GM15510 (cell line): ENCODE results near the gene ZBTB42.

Experiments used
- POLR2A ChIP-seq: IDR thresholded peaks from 3 replicates; pipeline ENCODE4 v1.6.1; 2011; ENCODE audit warnings: borderline replicate concordance; ENCODE audit not compliant: insufficient read length; ENCODE audit errors: extremely low read depth

Gene ZBTB42

DNA sequence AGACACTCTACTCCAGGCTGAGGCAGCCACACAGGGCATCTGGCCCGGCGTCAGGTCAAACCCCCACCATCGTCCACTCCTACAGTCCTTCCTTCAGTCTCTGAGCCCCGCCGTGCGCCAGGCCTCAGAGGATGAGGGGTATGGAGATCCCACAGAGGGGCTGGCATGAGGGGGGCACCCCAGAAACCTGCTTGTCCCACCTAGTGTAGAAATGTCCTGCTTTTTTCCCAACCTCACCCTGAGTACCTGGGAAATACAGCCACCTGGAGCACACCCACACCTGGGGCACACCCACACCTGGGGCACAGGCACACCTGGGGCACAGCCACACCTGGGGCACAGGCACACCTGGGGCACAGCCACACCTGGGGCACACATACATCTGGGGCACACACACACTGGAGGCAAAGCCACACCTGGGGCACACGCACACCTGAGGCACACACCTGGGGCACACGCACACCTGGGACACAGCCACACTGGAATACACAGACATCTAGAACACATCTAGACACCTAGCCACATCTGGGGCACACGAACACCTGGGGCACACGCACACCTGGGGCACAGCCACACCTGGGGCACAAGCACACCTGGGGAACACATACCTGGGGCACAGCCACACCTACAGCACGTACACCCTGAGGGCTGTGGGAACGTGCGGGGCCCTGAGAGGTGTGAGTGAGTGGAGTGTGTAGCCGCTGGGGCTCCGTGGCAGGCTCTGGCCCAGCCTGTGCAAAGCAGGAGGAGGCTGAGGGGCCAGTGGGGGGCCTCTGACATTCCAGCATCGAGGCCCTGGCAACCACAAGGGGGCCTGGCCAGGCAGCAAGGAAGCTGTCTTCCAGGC lies 23.7 kb upstream of the ZBTB42 start:
- no peak for TF ChIP-seq POLR2A

DNA sequence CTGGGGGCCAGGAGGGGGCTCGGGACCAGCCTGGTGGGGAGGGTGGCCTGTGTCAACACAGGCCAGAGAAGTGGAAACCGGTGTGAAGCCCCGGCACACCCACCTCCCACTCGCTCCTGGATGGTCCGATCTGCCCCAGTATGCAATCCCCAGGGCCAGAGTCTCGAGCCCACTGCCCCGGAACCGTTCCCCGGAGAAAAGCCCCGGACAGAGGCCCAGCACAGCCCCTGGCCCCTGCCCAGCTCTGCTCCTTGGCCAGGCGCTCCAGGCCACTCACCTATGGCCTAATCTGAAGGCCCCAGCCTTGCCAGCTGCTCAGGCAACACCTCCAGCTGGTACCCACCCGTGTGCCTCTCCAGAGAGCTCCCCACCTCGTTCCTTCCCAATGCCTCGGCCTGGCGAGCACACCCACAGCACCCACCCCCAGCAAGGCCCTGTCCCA lies 23.1 kb upstream of the ZBTB42 start:
- no peak for TF ChIP-seq POLR2A

DNA sequence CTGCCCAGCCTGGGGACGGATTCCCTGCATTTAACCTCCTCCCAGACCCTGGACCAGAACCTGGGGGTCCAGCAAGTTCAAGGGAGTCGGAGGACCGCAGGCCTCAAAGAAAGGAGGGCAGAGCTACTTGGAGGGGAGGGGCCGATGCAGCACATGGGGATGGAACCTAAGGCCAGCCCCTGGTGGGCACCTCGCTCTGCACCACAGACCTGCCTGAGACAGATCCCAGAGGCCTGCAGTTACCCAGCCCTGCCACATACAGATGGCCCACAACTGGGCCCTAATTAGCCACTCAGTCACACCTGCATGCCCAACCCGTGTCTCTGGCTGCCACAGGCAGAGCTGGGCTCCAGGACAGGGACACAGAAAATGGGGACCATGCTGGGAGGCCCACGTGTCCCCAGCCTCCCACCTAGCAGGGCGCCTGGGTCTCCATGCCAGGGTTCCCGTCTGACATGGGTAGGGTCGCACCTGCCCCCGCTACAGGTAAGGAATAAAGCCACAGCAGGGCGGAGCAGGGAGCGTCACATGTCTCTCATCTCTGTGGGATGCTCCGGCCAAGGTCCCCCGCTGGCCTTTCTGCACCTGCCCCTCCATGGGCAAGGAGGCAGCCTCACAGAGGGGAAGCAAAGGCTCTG lies 22.1 kb upstream of the ZBTB42 start:
- TF ChIP-seq POLR2A = no peak

DNA sequence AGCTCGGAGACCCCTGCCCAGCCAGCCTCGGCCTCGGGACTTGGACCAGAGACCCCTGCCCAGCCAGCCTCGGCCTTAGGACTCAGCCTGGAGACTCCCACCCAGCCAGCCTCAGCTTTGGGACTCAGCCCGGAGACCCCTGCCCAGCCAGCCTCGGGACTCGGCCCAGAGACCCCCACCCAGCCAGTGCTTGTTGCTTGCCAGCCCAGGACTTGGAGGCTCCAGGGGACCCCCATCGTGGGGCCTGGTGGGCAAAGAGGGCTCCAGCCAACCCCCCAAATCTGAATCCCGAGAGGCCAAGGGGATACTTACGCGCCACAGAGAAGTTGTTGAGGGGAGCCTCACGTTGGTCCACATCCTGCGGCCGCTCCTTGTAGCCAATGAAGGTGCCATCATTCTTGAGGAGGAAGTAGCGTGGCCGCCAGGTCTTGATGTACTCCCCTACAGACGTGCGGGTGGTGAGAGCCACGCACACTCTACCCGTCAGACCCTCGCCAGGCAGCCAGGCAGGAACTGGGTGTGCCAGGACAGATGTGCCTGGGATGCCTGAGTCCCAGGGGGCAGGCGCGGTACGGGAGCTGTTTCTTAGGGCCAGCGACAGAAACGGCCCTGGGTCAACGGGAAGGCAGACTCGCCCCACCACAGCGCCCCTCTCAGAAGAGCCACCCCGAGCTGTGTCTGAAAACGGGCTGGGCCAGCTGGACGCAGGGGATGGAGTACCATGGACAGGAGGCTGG lies 21.0 kb upstream of the ZBTB42 start:
- TF ChIP-seq POLR2A = no peak

DNA sequence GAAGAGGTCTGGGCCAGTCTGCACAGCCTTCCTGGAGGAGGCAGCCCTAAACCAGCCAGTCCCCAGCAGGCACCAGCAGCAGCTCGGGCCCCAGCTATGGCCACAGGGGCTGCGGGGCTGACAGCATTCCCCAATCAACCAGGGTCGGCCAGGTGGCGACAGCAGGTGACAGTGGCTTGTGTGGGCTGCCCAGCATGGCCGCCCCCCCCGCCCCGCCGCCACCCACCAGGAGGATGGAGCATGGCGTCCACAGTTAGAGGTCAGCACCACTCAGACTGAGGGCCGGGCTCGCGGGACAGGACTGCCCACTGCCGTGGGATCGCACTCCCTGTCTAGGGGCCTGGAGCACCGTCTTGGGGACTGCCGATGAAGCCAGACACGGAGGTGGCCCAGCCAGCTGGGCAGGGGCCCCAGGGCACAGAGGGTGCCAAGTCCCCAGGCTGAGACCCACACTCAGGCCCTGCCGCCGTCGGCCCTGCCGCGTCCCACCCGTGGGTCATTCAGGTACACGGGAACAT lies 20.3 kb upstream of the ZBTB42 start:
- no peak for TF ChIP-seq POLR2A

DNA sequence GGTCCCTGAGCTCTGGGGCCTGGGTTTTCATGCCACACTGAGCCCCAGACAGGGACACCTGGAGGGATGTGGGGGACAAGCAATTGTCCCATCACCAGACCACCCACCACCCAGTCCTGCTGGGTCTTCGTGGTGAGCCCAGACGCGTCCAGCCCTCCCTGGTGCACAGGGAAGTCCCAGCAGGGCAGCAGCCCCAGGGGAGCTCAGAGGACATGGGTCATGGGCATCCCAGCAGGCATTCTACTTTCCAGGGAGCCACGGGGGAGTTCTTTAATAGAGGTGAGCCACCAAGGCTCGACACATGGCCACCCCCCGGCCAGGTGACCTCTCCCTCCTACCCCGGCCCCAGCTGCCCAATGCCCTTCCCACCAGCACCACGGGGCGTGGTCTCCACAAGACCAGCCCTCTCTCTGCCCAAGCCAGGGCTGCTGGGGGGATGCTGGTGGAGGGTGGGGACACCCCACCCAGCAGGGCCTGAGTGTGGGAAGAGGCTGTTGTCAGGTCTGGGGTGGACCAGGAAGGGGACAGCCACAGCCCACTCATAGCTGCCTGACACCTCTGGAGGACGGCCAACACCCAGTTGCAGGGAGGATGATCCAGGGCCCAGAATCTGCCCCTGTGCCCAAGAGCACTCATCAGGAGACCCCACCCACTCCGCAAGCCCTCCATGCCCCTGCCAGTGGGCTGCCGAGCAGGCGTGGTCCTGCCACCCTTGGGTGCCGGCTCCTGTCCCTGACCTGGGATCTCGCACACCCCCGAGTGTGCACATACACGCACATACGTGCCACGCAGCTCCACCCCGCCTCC lies 19.4 kb upstream of the ZBTB42 start:
- TF ChIP-seq POLR2A = no peak

DNA sequence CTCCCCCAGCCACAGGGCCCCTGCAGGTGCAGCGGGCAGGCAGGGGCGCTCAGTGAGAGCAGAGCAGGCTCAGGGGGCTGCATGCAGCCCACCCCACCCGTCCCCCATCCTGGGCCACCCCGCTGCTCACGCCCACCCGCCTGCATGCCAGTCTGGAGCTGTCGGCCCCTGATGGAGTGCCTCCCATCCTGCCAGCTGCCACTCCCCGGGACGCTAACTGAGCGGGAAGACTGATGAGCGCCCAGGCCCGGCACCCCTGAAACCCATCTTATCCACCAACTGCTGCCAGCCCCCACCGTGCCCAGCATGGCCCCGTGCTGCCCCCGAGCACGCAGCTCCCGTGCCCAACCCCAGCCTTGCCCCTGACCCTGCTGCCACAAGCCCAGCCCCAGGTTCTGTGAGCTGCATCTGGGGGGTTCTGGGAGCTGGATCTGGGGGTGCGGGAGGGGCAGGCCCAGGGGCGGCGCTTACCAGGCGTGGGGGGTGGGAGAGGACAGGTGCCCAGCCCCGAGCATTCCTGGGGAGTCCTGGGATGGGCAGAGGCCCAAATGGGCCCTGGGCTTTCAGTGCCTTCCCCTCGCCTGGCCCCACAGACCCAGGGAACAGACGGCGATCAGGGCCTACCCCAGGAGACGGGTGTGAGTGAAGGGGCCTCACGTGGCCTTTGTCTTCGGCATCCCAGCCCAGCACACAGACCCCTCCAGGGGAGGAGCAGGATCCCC lies 18.7 kb upstream of the ZBTB42 start:
- no peak for TF ChIP-seq POLR2A

DNA sequence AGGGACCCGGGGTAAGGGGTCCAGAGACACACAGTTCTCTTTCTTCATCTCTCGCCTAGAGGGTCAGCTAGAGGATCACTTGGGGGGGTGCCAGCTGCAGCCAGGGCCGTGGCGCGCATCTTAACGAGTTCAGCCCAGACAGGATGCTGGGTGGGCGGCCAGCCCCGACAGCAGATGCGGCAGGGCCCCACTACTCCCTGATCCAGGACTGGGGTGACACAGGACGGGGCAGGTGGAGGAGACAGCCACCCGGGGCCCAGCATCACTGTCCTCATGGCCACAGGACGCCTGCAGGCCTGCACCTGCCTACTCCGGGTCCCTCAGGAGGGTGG lies 18.1 kb upstream of the ZBTB42 start:
- no peak for TF ChIP-seq POLR2A

DNA sequence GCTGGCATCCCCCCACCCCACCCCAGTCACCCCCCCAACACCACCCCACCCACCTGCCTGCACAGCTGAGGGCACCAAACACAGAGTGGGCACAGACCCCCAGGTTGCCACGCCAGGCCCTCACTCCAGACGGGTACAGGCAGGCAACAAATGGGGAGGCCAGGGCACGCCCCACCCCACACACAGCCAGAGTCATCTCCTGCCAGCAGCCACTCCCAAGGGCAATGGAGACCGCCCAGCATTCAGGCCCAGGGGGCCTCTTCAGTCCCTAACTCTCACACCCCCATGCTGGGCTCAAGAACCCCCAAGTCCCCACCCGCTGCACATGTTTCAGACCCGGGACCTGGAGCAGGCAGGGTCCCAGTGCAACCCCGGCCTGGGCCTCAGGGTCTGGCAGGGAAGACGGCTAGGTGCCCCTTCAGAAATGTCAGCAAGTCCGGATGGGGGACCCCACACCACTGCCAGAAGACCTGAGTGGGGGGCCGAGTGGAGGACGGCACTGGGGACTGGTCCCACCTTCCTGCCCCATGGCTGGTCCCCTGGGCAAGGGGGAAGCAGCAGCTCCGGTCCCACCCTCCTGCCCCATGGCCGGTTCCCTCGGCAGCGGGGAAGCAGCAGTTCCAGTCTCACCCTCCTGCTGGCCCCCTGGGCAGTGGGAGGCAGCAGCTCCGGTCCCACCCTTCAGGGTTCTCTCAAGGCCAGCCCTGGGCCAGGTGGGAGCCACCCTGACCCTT lies 17.2 kb upstream of the ZBTB42 start:
- TF ChIP-seq POLR2A = no peak

DNA sequence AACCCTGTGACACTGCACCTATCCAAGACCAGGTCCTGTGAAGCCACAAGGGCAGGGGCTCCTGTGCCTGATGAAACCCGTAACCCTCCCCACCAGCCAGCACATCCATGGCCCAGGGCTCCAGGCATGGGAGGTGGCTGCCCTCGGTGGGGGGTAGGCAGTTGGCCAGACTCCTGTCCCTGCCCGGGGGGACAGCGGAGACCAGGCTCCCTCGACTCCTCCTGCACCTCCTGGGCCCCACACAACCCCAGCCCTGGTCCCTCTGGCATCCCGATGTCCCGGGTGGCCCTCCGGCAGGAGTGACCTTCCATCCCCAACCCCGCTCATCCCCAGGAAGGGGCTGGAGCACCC lies 16.7 kb upstream of the ZBTB42 start:
- no peak for TF ChIP-seq POLR2A

DNA sequence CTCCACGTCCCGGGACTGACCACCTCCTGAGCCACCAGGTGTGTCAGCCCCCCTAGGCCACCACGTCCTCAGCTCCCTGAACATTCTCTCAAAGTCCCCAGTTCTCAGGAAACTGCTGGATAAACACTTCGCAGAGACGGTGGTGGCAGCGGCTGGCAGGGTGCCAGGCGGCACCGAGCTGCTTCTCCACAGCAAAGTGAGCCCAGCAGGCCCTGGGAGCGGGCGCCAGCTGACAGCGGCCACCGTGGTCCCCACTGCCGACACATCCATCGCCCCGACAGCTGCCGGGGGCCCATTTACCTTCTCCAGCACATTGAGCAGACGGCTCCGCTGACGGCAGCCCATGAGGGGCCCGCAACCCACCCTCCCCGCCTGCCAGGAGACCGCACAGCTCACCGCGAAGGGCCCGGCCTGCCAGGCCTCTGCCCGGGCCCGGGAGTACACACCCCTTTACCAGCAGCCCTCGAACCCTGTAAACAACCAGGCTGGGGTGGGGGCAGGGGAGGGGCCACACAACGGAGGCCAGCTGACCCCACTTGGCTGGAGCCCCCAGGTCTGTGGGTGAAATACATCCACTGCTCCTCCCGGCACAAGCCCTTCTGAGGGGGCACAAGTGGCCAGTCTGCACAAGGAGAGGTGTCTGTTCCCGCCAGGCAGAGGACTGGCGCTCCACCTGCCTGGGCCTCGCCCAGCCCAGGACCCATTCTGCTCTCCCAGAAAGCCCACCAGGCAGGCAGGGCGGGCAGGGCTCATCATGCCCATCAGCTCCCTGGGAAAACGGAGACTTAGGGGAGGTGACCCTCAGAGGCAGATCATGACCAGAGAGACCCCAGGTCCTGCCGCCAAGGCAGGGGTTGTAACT lies 15.8 kb upstream of the ZBTB42 start:
- no peak for TF ChIP-seq POLR2A

DNA sequence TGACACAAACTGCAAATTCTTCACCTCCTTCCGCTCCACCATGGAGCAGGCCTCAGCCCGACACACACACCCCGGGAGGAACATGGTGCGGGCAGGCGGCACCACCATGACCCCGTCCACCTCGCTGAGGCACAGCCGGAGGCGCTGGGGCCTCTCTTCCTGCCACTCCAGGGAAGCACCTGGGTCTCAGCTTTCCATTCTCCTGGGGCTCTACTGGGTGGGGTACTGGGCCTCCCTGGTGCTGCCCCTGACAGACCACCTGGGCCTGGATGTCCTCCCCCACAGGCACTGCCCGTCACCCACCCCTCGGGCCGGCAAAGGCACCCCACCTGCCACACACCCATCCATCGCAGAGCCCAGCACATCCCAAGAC lies 15.2 kb upstream of the ZBTB42 start:
- no peak for TF ChIP-seq POLR2A
